A673 (cell line): ENCODE measurements around the gene DKK1. TPM values are rescaled to one million over a fixed set of nuclear protein-coding genes. Genes with fewer than 3 reads are reported as not detected.

ENCODE experiments used
- BruUV-seq: library from RNA; stranded (reverse); fragments of 400-500 nt; replicated peaks from 2 replicates; lab custom pipeline; 2021; lab: Mats Ljungman, UMichigan
- CTCF ChIA-PET: fragments of 300-600 bp; sonication (Branson Sonifier 250); formaldehyde crosslinking; loops from one replicate; lab custom pipeline; 2022; ENCODE audit warnings: antibody characterized with exemption; lab: Charles Lee
- POLR2A ChIA-PET: fragments of 300-600 bp; sonication (Branson Sonifier 250); formaldehyde crosslinking; loops from one replicate; lab custom pipeline; 2022; ENCODE audit warnings: antibody characterized with exemption; ENCODE audit not compliant: low non-redundant PET; lab: Charles Lee
- DNase-seq: peaks from one replicate; pipeline ENCODE4 v3.0.0-alpha.2; 2015; ENCODE audit warnings: low spot score
- H3K27ac ChIP-seq: fragments of 200-600 bp; sonication (generic); 2 replicates; pipeline ENCODE4 v1.5.1; 2016; ENCODE audit warnings: mixed run types, low read depth, mild to moderate bottlenecking, mixed read lengths, antibody characterized with exemption, low read length; ENCODE audit not compliant: poor library complexity, severe bottlenecking
- H3K27me3 ChIP-seq: fragments of 200-600 bp; sonication (generic); replicated peaks from 2 replicates; pipeline ENCODE4 v1.6.1; 2017; ENCODE audit warnings: mixed run types, low read depth, mild to moderate bottlenecking, mixed read lengths, antibody characterized with exemption, low read length; ENCODE audit not compliant: insufficient read depth, poor library complexity
- H3K36me3 ChIP-seq: fragments of 200-600 bp; sonication (generic); 2 replicates; pipeline ENCODE4 v1.6.1; 2016; ENCODE audit warnings: mixed run types, mild to moderate bottlenecking, mixed read lengths, antibody characterized with exemption, low read length; ENCODE audit not compliant: insufficient read depth, poor library complexity, severe bottlenecking
- H3K4me1 ChIP-seq: fragments of 200-600 bp; sonication (generic); 2 replicates; pipeline ENCODE4 v1.6.1; 2017; ENCODE audit warnings: mixed run types, mild to moderate bottlenecking, mixed read lengths, antibody characterized with exemption, low read length; ENCODE audit not compliant: insufficient read depth, poor library complexity, severe bottlenecking
- H3K4me3 ChIP-seq: fragments of 200-600 bp; sonication (generic); 2 replicates; pipeline ENCODE4 v1.5.1; 2016; ENCODE audit warnings: low read depth, mixed run types, mild to moderate bottlenecking, mixed read lengths, low read length; ENCODE audit not compliant: poor library complexity, severe bottlenecking
- H3K9me3 ChIP-seq: fragments of 200-600 bp; sonication (generic); 2 replicates; pipeline ENCODE4 v1.6.1; 2016; ENCODE audit warnings: mixed run types, low read depth, mild to moderate bottlenecking, mixed read lengths, antibody characterized with exemption, low read length; ENCODE audit not compliant: poor library complexity, severe bottlenecking
- CTCF ChIP-seq: fragments of 300-800, 200-600 bp; sonication (generic); conservative IDR thresholded peaks from 2 replicates; pipeline ENCODE4 v1.5.1; 2017; ENCODE audit warnings: low read depth, mild to moderate bottlenecking, antibody characterized with exemption, low read length, moderate library complexity, mixed read lengths
- EZH2 ChIP-seq: fragments of 200-600 bp; sonication (generic); IDR thresholded peaks from 2 replicates; pipeline ENCODE4 v1.6.1; 2017; ENCODE audit warnings: borderline replicate concordance, low read depth, mild to moderate bottlenecking, mixed read lengths, antibody characterized with exemption, low read length; ENCODE audit not compliant: poor library complexity, severe bottlenecking
- intact Hi-C: fragments of 100-400 bp; cut with micrococcal nuclease; formaldehyde crosslinking; loops from one replicate; pipeline ENCODE4 v1.10.0; 2022; ENCODE audit not compliant: unreplicated experiment
- total RNA-seq: library from RNA; stranded (reverse); gene quantifications from 2 replicates; pipeline ENCODE4 v1.2.3, GENCODE V29; 2021

DKK1 gene
- total RNA-seq, 1 experiment from 2014 or later = 1.3 TPM

- Histone ChIP-seq H3K4me1 (peaks cover 4% of the 10 kb centered on the region), H3K27me3 (peaks cover 44% of the 10 kb centered on the region), H3K27ac (no peak overlapping the region), H3K36me3 (no peaks in the 10 kb centered on the region), H3K4me3 (no peak overlapping the region), H3K9me3 (no peaks in the 10 kb centered on the region)
- DNase-seq = peak; percentile 20
- POLR2A ChIA-PET = no interaction called here
- intact Hi-C loops = no loop called here
- no peak for TF ChIP-seq CTCF
- TF ChIP-seq EZH2 = no peak
- no TSS peak for BruUV-seq
- CTCF ChIA-PET = no interaction called here
Observed at GRCh38 chr10:52316001-52316400, 1.9 kb downstream of the DKK1 start.

- BruUV-seq = no TSS peak
- Histone ChIP-seq H3K4me1 (peaks cover 4% of the 10 kb centered on the region), H3K9me3 (no peaks in the 10 kb centered on the region), H3K27me3 (peaks cover 39% of the 10 kb centered on the region), H3K4me3 (no peak overlapping the region), H3K27ac (no peak overlapping the region), H3K36me3 (no peaks in the 10 kb centered on the region)
- CTCF ChIA-PET = no interaction called here
- intact Hi-C loops = no loop called here
- POLR2A ChIA-PET = no interaction called here
- DNase-seq = no peak
- no peak for TF ChIP-seq EZH2
- TF ChIP-seq CTCF = no peak
Observed at GRCh38 chr10:52316500-52316899, 2.4 kb downstream of the DKK1 start.

GRCh38 chr10:52318136-52318701, 4.1 kb downstream of the DKK1 start:
- BruUV-seq = no TSS peak
- no peaks in the 10 kb centered on the region for H3K36me3 ChIP-seq
- H3K27me3 ChIP-seq = peaks cover 23% of the 10 kb centered on the region
- CTCF ChIA-PET = no interaction called here
- H3K4me1 ChIP-seq = peaks cover 4% of the 10 kb centered on the region
- no peak for DNase-seq
- no peak overlapping the region for H3K27ac ChIP-seq
- H3K9me3 ChIP-seq = no peaks in the 10 kb centered on the region
- TF ChIP-seq EZH2 (no peak), CTCF (no peak)
- H3K4me3 ChIP-seq = no peak overlapping the region
- intact Hi-C loops = no loop called here
- POLR2A ChIA-PET = no interaction called here
